Lung (tissue), 12 donors: Measurements from ENCODE around the gene NFKBIE. TPM values are rescaled to one million over a fixed set of nuclear protein-coding genes. Genes with fewer than 3 reads are reported as not detected.

ENCODE experiments used
- ATAC-seq: fragments of 200-7000 bp; cut with Tn5 transposase; one replicate; pipeline ENCODE4 v1.9.1; 2020; ENCODE audit warnings: moderate number of reproducible peaks; ENCODE audit not compliant: insufficient read depth, low FRiP score
- DNase-seq, 3 donors: peaks; one replicate each; pipeline ENCODE4 v3.0.0-alpha.2; 2013 to 2017
- H3K27ac ChIP-seq, 2 donors: one replicate each; pipeline ENCODE4 v1.5.1; 2013; ENCODE audit warnings: mild to moderate bottlenecking in 2 of 2, moderate library complexity in 2 of 2, control low read depth in 1 of 2, inconsistent platforms in 1 of 2, low read depth in 1 of 2, low read length in 1 of 2
- H3K27me3 ChIP-seq, 3 donors: one replicate each; pipeline ENCODE4 v1.5.1; 2013; ENCODE audit warnings: low read length in 2 of 3; ENCODE audit not compliant: control insufficient read depth in 3 of 3, insufficient read depth in 3 of 3
- H3K36me3 ChIP-seq, 4 donors: one replicate each; pipeline ENCODE4 v1.5.1; 2013; ENCODE audit warnings: low read length in 4 of 4, mild to moderate bottlenecking in 1 of 4, moderate library complexity in 1 of 4; ENCODE audit not compliant: control insufficient read depth in 4 of 4, insufficient read depth in 4 of 4
- H3K4me1 ChIP-seq, 5 donors: one replicate each; pipeline ENCODE4 v1.5.1; 2013; ENCODE audit warnings: low read length in 5 of 5, mild to moderate bottlenecking in 2 of 5, moderate library complexity in 1 of 5; ENCODE audit not compliant: control insufficient read depth in 5 of 5, insufficient read depth in 5 of 5
- H3K4me3 ChIP-seq: one replicate; pipeline ENCODE4 v1.5.1; 2013; ENCODE audit warnings: mild to moderate bottlenecking, control low read depth, moderate library complexity
- H3K9ac ChIP-seq, 2 donors: one replicate each; pipeline ENCODE4 v1.5.1; 2013; ENCODE audit warnings: low read length in 2 of 2, control low read depth in 1 of 2; ENCODE audit not compliant: insufficient read depth in 1 of 2
- H3K9me3 ChIP-seq, 4 donors: one replicate each; pipeline ENCODE4 v1.5.1; 2013; ENCODE audit warnings: low read length in 3 of 4, mild to moderate bottlenecking in 1 of 4, moderate library complexity in 1 of 4; ENCODE audit not compliant: control insufficient read depth in 4 of 4, insufficient read depth in 3 of 4
- CTCF ChIP-seq: IDR thresholded peaks from 2 replicates; pipeline ENCODE4 v1.5.1; 2012; ENCODE audit warnings: mild to moderate bottlenecking; ENCODE audit errors: control extremely low read depth, extremely low read depth
- WGBS, 2 donors: extraction: QIAGEN DNeasy Blood & Tissue Kit; methylation state at CpG; one replicate each; pipeline ENCODE4 v1.1.7; 2013; 5-methylcytosine and 5-hydroxymethylcytosine counted together
- polyA plus RNA-seq, 2 donors: library from polyadenylated mRNA; stranded (reverse); fragments of 200-250 nt; gene quantifications; one replicate each; pipeline ENCODE4 v1.2.1, GENCODE V29; 2013
- total RNA-seq, 2 donors: library from RNA; depleted of rRNA in 1 of 2; stranded (reverse); fragments of >200 nt in 1 of 2; gene quantifications; one replicate each; pipeline ENCODE4 v1.2.1, GENCODE V29; 2014 to 2021
- donor health status: control.
- donor health status: control.
- donor health status: Bipolar disorder and iron deficiency.
- donor health status: healthy.
- donor health status: DM: yes; HTN: yes; CAD: no.

The NFKBIE gene
- total and polyA plus RNA-seq, 4 donors, result 13.1 to 40.6 (median 20.4) TPM

DNA sequence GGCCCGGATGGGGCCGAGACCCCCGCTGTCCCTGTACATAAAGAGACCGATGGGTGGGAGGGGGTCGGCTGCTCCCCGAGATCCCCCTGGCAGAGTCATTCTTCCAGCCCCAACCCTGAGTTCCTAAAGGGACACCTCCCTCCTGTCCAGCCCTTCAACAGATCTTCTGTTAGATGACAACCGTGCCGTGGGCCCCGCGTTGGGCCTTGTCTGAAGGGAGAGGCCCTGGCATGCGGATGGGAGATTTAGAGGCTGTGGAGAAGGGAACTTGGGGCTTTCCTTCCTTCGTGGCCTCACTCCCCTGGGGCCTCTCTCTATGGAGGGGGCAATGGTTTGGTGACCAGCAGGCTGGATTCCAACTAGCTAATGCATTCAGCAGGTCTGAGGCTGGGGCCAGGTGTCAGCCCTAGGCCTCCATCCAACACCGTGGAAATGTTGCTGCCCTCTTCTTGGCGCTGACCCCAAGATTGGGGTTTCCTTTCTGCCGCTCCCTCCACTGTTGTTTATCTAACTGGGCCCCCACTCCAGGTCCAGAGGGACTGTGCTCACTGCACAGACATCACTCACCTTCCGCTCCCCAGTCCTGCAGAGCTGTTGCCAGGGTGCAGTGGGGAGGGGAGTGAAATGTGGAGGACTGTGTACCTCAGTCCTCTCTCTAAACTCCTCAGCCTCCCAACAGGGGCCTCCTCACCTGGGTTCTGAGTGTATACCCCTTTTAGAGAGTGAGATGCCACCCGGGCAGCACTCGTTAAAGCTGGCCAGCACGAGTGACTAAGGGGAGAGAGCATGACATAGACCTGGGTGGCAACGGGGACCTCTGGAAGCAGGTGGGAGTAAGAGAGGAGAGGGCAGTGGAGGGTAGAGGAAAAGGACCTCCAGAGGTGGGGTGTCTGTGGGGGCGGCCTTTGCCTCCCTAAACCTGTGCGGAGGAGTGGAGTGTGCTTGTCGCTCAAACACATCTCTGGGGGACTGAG lies 11.6 kb upstream of the NFKBIE start:
- no peak overlapping the region for H3K27ac ChIP-seq
- no peak for DNase-seq
- peaks cover 0 to 13% (median 0%) of the 10 kb centered on the region in 5 donors for H3K4me1 ChIP-seq
- no peaks in the 10 kb centered on the region for H3K36me3 ChIP-seq
- peaks cover 3 to 47% (median 14%) of the 10 kb centered on the region in 3 donors for H3K27me3 ChIP-seq
- H3K9me3 ChIP-seq, result peaks cover 0 to 4% (median 0%) of the 10 kb centered on the region in 4 donors
- ATAC-seq, result no peak
- no peak overlapping the region for H3K4me3 ChIP-seq
- no peak overlapping the region for H3K9ac ChIP-seq
- 76 to 80% methylated on average over 22 to 23 of the region's 23 CpGs for WGBS, 2 donors
- no peak for TF ChIP-seq CTCF

- Histone ChIP-seq H3K36me3 (no peaks in the 10 kb centered on the region), H3K27ac (no peak overlapping the region), H3K4me3 (no peak overlapping the region), H3K9ac (no peak overlapping the region), H3K9me3 (peaks cover 0 to 4% (median 0%) of the 10 kb centered on the region in 4 donors), H3K4me1 (peaks cover 0 to 13% (median 0%) of the 10 kb centered on the region in 5 donors), H3K27me3 (peaks cover 3 to 57% (median 21%) of the 10 kb centered on the region in 3 donors)
- no peak for TF ChIP-seq CTCF
- DNase-seq (peak; percentile 45 to 62 (median 53)), ATAC-seq (no peak)
- 6 to 13% methylated on average over 79 to 109 of the region's 109 CpGs for WGBS, 2 donors
Observed at GRCh38 chr6:44275749-44276648, 10.6 kb upstream of the NFKBIE start.

- H3K27me3 ChIP-seq, result peaks cover 3 to 54% (median 21%) of the 10 kb centered on the region in 3 donors
- H3K9ac ChIP-seq, result no peak overlapping the region
- no peak for TF ChIP-seq CTCF
- 72 to 86% methylated on average over 59 of the region's 59 CpGs for WGBS, 2 donors
- H3K36me3 ChIP-seq, result no peaks in the 10 kb centered on the region
- H3K9me3 ChIP-seq, result peaks cover 0 to 4% (median 0%) of the 10 kb centered on the region in 4 donors
- H3K4me3 ChIP-seq, result no peak overlapping the region
- ATAC-seq, result no peak
- H3K4me1 ChIP-seq, result peaks cover 0 to 13% (median 0%) of the 10 kb centered on the region in 5 donors
- no peak overlapping the region for H3K27ac ChIP-seq
- no peak for DNase-seq
Observed at GRCh38 chr6:44275271-44275748, 10.0 kb upstream of the NFKBIE start.
